NCI-H2081 treated with DMSO at 0.1 percent for 48 hours (cell line): ENCODE data around the gene WDR6.

Experiments used
- DNase-seq: peaks from one replicate; lab custom pipeline; 2025; lab: John Stamatoyannopoulos, UW

Gene WDR6

GRCh38 chr3:49013738-49014660, 6.8 kb downstream of the WDR6 start:
- no peak for DNase-seq

DNA sequence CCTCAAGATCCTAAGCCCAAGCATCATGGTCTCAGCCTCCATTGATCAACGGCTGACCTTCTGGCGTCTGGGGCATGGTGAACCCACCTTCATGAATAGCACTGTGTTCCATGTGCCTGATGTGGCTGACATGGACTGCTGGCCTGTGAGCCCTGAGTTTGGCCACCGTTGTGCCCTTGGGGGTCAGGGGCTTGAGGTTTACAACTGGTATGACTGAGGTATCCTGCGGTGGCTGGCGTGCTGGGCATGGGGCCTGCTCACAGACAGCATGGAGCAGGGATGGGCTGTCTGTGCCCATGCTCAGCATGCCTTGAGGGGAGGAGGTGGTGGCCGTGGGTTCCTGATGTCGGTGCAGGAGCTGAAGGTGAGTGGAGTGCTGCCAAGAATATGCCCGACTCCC, 7.9 kb downstream of the WDR6 start:
- DNase-seq: no peak

GRCh38 chr3:49015765-49016164, 8.6 kb downstream of the WDR6 start:
- no peak for DNase-seq

DNA sequence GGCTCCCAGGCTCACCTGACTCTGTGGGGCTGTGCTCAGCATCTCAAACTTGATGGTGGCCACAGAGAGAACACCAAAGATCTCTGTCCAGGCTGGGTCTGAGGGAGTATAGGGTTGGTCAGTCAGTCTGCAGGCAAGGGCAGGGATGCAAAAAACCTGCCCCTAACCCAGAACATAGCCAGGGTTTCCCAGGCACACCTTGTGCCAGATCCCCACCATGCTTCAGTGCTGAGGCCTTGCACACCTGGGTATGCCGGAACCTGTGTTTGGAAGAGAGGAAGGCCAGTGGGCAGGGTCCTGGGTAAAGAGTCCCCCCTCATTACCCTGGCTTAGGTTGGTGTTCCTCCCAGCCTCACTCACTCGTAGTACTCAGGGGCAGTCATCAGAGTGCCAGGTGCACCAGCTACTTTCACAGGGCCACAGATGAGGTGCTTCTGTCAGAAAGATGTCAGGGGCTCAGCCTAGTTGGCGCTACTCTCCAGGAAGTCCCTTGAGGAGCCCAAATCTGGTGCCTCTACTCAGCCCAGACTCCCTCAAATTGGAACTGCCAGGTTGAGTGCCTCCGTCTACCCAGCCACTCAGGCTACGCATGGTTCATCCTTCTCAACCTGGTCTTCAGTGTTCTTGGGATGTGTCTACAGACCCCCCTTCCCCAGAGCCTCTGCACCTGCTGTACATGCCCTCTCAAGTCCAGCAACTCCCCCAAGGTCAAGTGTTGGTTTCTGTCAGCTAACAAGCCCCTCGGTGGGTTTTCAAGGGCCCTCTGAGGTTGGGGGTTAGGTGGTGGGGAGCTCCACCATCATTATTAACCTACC, 9.4 kb downstream of the WDR6 start:
- DNase-seq: no peak

DNA sequence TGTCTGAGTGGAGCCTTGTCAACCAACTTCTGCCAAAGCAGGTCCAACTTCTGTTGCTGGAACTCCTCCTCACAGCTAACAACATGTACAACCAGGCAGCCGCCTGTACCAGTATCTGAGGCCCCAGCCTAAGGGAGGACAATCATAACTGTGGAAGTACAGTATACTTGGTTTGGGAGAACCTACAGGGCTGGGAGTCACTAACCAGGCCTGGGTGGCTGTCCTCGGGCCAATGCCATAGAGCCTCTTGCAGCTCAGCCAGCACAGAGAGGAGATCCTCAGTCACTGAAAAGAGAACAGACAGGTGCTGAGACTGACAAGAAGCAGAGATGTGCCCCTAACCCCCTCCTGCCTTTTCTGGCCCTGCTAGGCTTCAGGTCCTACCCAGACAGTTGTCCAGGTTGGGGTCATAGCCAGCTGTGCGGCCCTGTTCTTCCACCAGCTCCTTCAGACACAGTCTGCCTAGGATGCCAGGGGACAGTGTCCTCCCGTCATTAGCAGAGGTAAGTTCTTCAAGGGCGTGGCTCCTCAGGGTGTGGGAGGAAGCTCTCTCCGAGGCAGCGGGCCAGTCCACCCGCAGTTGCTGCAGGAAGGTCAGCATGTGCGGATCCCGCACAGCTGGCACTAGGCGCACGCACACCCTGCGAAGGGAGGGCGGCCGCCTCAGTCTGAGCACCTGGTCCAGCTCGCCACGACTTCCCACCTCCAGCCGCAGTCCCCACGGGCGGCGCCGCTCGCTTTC, 10.2 kb downstream of the WDR6 start:
- no peak for DNase-seq

DNA sequence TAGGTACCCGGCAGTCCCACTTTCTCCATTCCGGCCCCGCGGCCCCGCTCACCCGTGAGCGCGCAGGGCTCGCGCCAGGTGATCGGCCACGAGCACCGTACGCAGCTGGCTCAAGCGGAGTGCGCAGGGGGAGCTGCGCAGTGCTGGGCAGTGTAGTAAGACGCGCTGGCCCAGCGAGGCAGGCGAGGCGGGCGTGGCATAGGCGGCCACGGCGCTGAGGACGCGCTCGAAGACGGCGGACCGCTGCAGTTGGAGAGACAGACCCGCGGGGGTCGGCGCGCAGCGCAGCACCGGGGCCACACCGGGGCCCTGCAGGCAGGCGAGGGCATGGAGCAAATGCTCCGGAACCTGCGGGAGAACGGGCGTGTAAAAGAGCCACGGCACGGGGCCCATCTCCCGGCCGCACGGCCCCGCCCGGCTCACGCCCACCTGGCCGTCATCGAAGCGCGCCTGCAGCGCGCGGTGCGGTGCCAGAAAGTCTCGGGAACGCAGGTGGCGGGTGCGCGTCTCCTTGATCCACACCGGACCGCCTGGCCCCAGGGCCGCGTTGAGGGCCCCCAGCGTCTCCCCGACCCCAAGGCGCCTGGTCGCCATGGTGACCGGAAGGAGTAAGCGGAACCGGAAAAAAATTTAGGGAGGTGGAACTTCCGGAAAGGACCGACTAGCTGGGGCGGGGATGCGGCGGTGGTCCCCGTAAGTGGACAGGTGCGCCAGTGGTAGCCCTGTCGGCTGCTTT, 10.9 kb downstream of the WDR6 start, which contains the start of gene DALRD3:
Gene DALRD3, minus strand, starts transcription at position 610 of the 736 bp plus-strand sequence. Its CDS starts 16 bp downstream, at position 594.
- DNase-seq: no peak

DNA sequence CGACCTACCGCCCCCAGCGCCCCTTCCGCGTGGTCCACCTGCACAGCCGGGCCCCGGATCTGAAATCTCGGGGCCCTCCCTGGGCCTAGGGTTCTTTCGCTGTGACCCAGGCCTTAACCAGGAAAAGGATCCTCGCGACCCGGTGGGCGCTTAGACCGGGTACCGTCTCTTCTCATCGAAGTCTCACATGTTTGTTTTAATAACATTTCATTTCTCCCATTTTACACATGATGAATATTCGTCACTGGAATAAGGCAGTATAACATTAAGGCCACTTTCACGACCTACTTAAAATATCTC, 11.5 kb downstream of the WDR6 start:
- DNase-seq: no peak

DNA sequence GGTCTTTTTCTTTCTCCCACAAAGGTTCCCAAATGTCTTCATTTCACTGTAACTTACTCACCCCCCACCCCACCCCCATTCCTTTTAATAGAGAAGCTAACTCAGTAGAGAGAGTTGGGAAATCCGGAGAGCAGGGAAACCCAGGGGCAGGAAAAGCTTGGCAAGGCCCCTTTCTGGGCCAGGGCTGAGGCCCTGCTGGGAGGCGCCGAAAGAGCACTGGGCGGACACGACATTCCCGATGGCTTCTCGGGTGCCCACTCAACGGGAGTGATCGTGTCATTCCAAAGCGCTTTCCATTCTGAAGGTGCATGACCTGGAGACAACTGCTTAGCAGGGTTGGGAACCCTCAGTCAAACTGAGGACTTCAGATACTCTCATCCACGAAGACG, 12.7 kb downstream of the WDR6 start:
- no peak for DNase-seq

- DNase-seq: no peak
These were observed 13.4 kb downstream of the WDR6 start for GRCh38 chr3:49020330-49021212.

GRCh38 chr3:49021213-49021812, 14.1 kb downstream of the WDR6 start:
- DNase-seq: peak; percentile 78

GRCh38 chr3:49021813-49022687, 14.9 kb downstream of the WDR6 start, which contains the start of gene NDUFAF3:
Gene NDUFAF3, plus strand, starts transcription at chr3:49022121. Its CDS starts 24 bp downstream, at chr3:49022145.
- peak; percentile 70 for DNase-seq

GRCh38 chr3:49022688-49023171, 15.5 kb downstream of the WDR6 start:
- DNase-seq: no peak

- DNase-seq: no peak
These were observed 16.6 kb downstream of the WDR6 start for GRCh38 chr3:49023775-49024174.

GRCh38 chr3:49024449-49024848, 17.3 kb downstream of the WDR6 start:
- no peak for DNase-seq

GRCh38 chr3:49025005-49025792, 18.0 kb downstream of the WDR6 start:
- no peak for DNase-seq

DNA sequence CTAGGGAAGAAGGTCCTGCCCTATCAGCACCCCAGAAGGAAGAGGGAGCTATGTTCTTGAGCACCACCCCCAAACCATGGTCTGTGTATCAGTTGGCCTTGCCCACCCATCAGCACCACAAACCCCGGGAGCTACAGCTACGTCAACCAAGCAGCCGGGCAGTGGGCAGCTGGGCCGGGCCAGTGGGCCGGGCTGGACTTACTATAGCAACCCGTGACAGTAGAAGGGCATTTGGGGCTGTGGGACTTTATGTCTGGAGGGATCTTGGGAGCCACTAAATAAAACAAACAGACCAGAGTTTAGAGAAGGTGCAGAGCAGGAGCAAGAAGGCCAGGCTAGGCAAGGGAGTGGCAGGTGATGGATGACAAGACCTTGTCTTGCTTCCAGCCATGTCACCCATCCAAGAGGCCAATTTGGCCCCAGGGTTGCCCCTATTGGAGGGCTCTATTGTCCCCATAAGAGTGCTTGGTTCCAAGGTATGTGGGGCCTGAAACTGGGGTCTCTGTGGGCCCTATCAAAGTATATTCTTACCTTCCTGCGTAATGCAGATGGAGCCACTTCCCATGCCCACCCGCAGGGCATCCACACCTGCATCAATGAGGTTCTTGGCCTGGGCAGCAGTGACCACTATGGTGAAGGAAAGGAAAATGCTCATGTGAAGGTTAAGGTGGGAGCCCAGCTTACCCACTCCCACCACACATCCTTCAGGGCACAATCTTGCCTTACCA, 18.8 kb downstream of the WDR6 start:
- no peak for DNase-seq

DNA sequence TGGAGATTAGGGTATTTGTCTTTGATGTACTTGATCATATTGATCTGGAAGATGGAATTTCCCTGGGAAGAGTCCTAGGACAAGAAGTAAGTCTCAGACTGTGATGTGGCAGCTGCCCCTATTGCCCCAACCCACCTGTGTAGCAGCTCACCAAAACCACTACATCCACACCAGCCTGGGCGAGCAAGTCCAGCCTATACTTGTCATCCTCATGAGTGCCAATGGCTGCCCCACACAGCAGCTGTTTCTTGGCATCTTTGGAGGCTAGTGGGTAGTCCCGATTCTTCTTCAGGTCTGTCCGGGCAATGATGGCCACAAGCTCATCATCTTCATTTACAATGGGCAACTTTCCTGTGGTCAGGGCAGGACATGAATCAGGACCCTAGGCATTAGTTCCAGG, 19.3 kb downstream of the WDR6 start:
- no peak for DNase-seq
